Omental fat pad (tissue), 4 donors: ENCODE results near the gene ZC3HAV1. TPM values are rescaled to one million over a fixed set of nuclear protein-coding genes. Genes with fewer than 3 reads are reported as not detected.

ENCODE experiments used
- ATAC-seq: fragments of 150-250 bp; one replicate; pipeline ENCODE4 v1.9.1; 2016; ENCODE audit warnings: mild to moderate bottlenecking, moderate library complexity; ENCODE audit not compliant: low FRiP score
- DNase-seq: peaks from one replicate; pipeline ENCODE4 v3.0.0-alpha.2; 2019; ENCODE audit warnings: low spot score
- CTCF ChIP-seq, 3 donors: fragments of 450-650 bp; IDR thresholded peaks; one replicate each; pipeline ENCODE4 v1.5.1; 2016 to 2017; ENCODE audit warnings: antibody characterized with exemption in 3 of 3, mild to moderate bottlenecking in 3 of 3, moderate library complexity in 2 of 3
- total RNA-seq, 4 donors: library from RNA; depleted of rRNA; stranded (reverse); fragments of >200 nt; gene quantifications; one replicate each; pipeline ENCODE4 v1.1.0, GENCODE V29; 2016

Gene ZC3HAV1
- total RNA-seq, 4 donors from 2014 or later = 31.3 to 58.8 (median 50.8) TPM

DNA sequence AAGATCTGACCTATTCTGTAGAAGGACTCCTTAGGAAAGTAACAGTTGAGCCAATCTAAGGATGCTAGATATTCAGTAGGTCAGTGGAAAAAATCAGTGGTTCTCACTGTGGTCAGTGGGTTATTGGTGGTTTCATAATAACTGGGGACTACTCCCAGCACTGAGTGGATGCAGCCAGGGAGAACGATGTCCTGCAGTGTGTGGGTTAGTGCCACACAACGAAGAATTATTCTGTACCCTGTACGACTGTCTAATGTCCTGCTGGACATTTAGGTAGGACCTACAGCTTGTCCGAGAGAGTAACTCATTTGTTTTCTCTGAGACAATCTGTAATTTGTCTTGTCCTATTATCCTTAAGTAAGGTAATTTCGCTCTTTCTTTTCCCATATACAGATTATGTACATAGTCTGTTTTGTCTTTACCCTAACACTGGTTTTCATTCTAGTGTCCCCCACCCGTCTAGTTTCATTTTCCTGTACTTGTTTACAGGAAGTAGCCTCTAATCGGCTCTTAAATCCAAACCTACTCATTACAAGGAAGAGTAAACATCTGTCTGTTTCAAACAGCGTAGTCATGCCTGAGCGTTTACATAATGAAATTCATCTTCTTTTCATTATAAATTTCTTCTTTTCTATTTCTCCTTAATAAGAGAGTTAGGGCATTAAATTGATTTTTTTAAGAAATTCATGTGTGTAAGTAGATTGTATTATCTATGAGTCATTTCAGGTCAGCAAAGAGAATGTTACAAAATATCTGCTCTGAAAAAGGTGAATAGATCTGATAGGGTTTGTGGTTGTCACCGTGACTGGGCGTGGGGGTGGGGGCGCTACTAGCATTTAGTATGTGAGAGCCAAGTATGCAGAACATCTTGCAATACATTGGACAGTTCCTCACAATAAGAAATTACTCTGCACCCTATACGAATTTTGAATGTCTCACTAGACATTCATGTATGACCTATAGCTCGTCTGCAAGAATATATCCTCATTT is 65.4 kb downstream of the ZC3HAV1 start:
- no peak for ATAC-seq
- TF ChIP-seq CTCF (IDR thresholded peaks at IDR 0.05) = no peak
- no peak for DNase-seq

DNA sequence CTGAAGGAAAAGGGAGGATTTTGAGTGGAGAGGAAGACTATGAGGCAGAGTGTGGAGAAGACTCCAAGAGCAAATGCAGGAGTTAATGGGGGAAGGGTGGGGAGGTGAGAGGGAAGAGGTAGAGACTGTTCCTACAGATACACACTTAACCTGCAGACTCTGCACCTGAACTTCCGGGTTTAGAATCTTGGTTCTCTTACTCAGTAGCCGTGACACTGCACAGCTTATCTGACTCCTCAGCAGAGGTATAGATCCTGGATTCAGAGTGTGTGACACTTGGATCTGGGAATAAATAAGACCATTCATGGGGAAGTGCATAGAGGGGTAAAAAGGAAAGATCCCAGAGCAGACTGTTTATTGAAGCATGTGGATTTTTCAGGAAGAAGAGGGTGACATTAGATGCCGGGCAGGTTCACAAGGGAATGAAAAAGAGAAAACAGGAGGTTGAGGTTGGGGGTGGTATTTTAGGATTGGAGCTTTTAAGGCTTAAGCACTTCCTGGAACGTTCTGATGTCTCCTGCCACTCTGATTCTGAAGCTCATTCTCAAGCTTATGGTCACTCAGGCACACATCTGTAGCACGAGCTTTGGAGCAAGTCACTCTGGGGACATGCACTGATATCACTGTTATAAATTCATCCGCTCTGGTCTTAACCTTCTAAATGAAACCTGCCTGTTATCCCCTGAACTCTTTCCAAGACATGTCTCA is 68.0 kb downstream of the ZC3HAV1 start:
- no peak for DNase-seq
- no peak for TF ChIP-seq CTCF (IDR thresholded peaks at IDR 0.05)
- ATAC-seq = no peak

DNA sequence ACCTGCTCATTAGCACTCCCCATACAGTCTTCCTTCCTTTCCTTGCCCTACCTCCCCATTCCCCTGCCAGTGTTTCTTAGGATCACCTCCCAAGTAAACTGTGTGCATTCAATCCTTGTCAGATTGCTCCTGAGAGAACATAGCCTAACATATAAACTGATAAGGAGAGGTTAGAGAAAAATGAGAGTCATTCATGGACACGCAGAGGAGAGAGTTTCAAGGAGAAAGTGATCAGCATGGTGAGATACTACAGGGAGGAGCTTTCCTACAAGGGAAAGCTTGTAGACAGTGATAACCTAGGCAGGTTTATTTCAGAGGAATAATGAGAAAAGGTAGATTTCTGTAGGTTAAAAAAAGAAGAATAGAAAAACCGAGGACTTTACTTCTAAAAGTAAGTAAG is 70.8 kb downstream of the ZC3HAV1 start:
- no peak for TF ChIP-seq CTCF (IDR thresholded peaks at IDR 0.05)
- ATAC-seq (no peak), DNase-seq (no peak)

DNA sequence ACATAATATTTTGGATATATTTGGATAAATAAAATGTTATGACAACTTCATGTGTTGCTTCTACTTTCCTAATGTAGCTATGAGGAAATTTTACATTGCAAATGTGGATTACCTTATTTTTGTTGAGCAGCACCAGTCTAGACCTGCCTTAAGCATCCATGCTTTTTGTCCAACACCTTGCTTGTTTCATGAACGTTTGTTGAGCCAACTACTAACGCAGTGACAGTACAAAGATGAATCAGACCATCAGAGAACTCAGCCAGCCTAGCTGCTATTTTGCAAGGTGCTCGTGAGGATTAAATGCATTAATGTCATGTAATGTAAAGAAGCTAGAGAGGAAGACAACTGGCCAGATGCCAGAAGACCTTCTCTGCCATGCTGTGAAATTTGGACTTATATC is 72.6 kb downstream of the ZC3HAV1 start:
- no peak for TF ChIP-seq CTCF (IDR thresholded peaks at IDR 0.05)
- DNase-seq (no peak), ATAC-seq (no peak)

- ATAC-seq (peak; percentile 92), DNase-seq (peak; percentile 31)
- TF ChIP-seq CTCF (IDR thresholded peaks at IDR 0.05) = no peak
Measured at GRCh38 chr7:139035586-139036353, 73.8 kb downstream of the ZC3HAV1 start, which contains the start of gene ZC3HAV1L. TSS of gene ZC3HAV1L (minus strand) at chr7:139036042. CDS start at chr7:139036017, 25 bp downstream.

GRCh38 chr7:139034855-139035585 is 74.5 kb downstream of the ZC3HAV1 start:
- TF ChIP-seq CTCF (IDR thresholded peaks at IDR 0.05) = no peak
- no peak for DNase-seq

More at GRCh38 chr7:139034855-139035585, 74.5 kb downstream of the ZC3HAV1 start:
- peak; percentile 48 for ATAC-seq
